SU-DHL-6 (cell line): ENCODE data around the gene MYLK.

Experiments
- H2AFZ ChIP-seq: fragments of 200-600 bp; sonication (generic); 2 replicates; pipeline ENCODE4 v1.6.1; 2014; ENCODE audit warnings: low read depth, mild to moderate bottlenecking, moderate library complexity, mixed read lengths, antibody characterized with exemption, low read length; ENCODE audit not compliant: severe bottlenecking
- H3F3A ChIP-seq: fragments of 200-600 bp; shearing (Covaris generic); 2 replicates; pipeline ENCODE4 v1.6.0; 2016; ENCODE audit warnings: antibody characterized with exemption, mild to moderate bottlenecking; ENCODE audit not compliant: insufficient read depth
- H3K27ac ChIP-seq: fragments of 200-600 bp; sonication (generic); 2 replicates; pipeline ENCODE4 v1.5.1; 2016; ENCODE audit warnings: low read depth, mild to moderate bottlenecking, low read length, moderate library complexity, mixed read lengths
- H3K27me3 ChIP-seq: fragments of 200-600 bp; sonication (generic), shearing (Covaris generic); 2 replicates; pipeline ENCODE4 v1.6.0; 2014; ENCODE audit warnings: mild to moderate bottlenecking, low read length
- H3K36me3 ChIP-seq: fragments of 200-600 bp; sonication (generic); 2 replicates; pipeline ENCODE4 v1.6.1; 2014; ENCODE audit warnings: mild to moderate bottlenecking, low read length, mixed read lengths
- H3K4me2 ChIP-seq: fragments of 300-600, 200-600 bp; shearing (Covaris generic), sonication (generic); 2 replicates; pipeline ENCODE4 v1.6.0; 2014; ENCODE audit warnings: low read length, low read depth, mild to moderate bottlenecking; ENCODE audit not compliant: poor library complexity, severe bottlenecking
- H3K4me3 ChIP-seq: fragments of 200-600 bp; sonication (generic); 2 replicates; pipeline ENCODE4 v1.5.1; 2014; ENCODE audit warnings: antibody characterized with exemption, low read length, mild to moderate bottlenecking, mixed read lengths; ENCODE audit not compliant: insufficient read depth, poor library complexity, severe bottlenecking
- H3K79me2 ChIP-seq: fragments of 200-600 bp; sonication (generic); 2 replicates; pipeline ENCODE4 v1.6.1; 2014; ENCODE audit warnings: mild to moderate bottlenecking, low read length, moderate library complexity; ENCODE audit not compliant: insufficient read depth
- H3K9ac ChIP-seq: fragments of 200-600 bp; sonication (generic); 2 replicates; pipeline ENCODE4 v1.7.0; 2014; ENCODE audit warnings: mild to moderate bottlenecking, low read length
- H3K9me2 ChIP-seq: fragments of 200-600 bp; sonication (generic); replicated peaks from 2 replicates; pipeline ENCODE4 v1.6.1; 2014; ENCODE audit warnings: low read length; ENCODE audit not compliant: insufficient read depth
- H3K9me3 ChIP-seq: fragments of 200-600 bp; sonication (generic); 2 replicates; pipeline ENCODE4 v1.6.1; 2014; ENCODE audit warnings: low read length, mixed read lengths; ENCODE audit not compliant: insufficient read depth
- H4K20me1 ChIP-seq: fragments of 200-600 bp; sonication (generic); 2 replicates; pipeline ENCODE4 v1.6.1; 2014; ENCODE audit warnings: low read depth, mild to moderate bottlenecking, antibody characterized with exemption, low read length, moderate library complexity, mixed read lengths
- EZH2phosphoT487 ChIP-seq: fragments of 200-600 bp; sonication (generic), shearing (Covaris generic); conservative IDR thresholded peaks from 2 replicates; pipeline ENCODE4 v1.6.1; 2018; ENCODE audit warnings: mild to moderate bottlenecking, antibody characterized with exemption, low read length, moderate library complexity, mixed read lengths
- TF ChIP-seq, protein P1 (sequence below): fragments of 200-600 bp; sonication (generic); IDR thresholded peaks from one replicate; pipeline ENCODE4 v1.5.1; 2017; ENCODE audit warnings: antibody characterized with exemption, mild to moderate bottlenecking, low read length, moderate library complexity; ENCODE audit not compliant: insufficient read depth, poor library complexity, severe bottlenecking

The MYLK gene

GRCh38 chr3:123842711-123843110 is 41.4 kb downstream of the MYLK start:
- no peak overlapping the region for H3K4me3 ChIP-seq
- H3K27ac ChIP-seq, result no peak overlapping the region
- H3K27me3 ChIP-seq, result no peaks in the 10 kb centered on the region
- no peaks in the 10 kb centered on the region for H3F3A ChIP-seq
- no peak overlapping the region for H2AFZ ChIP-seq
- no peaks in the 10 kb centered on the region for H3K79me2 ChIP-seq
- no peak overlapping the region for H3K9ac ChIP-seq
- no peak overlapping the region for H3K4me2 ChIP-seq
- H3K9me2 ChIP-seq, result no peaks in the 10 kb centered on the region
- peaks cover 5% of the 10 kb centered on the region; the same call in 1 of the 2 replicates for H3K9me3 ChIP-seq
- H3K36me3 ChIP-seq, result no peaks in the 10 kb centered on the region
- H4K20me1 ChIP-seq, result no peaks in the 10 kb centered on the region
- TF ChIP-seq, protein P1, sequence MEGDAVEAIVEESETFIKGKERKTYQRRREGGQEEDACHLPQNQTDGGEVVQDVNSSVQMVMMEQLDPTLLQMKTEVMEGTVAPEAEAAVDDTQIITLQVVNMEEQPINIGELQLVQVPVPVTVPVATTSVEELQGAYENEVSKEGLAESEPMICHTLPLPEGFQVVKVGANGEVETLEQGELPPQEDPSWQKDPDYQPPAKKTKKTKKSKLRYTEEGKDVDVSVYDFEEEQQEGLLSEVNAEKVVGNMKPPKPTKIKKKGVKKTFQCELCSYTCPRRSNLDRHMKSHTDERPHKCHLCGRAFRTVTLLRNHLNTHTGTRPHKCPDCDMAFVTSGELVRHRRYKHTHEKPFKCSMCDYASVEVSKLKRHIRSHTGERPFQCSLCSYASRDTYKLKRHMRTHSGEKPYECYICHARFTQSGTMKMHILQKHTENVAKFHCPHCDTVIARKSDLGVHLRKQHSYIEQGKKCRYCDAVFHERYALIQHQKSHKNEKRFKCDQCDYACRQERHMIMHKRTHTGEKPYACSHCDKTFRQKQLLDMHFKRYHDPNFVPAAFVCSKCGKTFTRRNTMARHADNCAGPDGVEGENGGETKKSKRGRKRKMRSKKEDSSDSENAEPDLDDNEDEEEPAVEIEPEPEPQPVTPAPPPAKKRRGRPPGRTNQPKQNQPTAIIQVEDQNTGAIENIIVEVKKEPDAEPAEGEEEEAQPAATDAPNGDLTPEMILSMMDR, result no peak
- no peak for TF ChIP-seq EZH2phosphoT487

- H3K27me3 ChIP-seq, result no peaks in the 10 kb centered on the region
- no peaks in the 10 kb centered on the region for H3K79me2 ChIP-seq
- H3K9me3 ChIP-seq, result 0 out of 2 replicates have a peak, but pooled peaks cover 5% of the 10 kb centered on the region
- no peak overlapping the region for H2AFZ ChIP-seq
- TF ChIP-seq, protein P1, result no peak
- TF ChIP-seq EZH2phosphoT487, result no peak
- no peak overlapping the region for H3K4me3 ChIP-seq
- H3K4me2 ChIP-seq, result no peak overlapping the region
- no peak overlapping the region for H3K9ac ChIP-seq
- no peak overlapping the region for H3K27ac ChIP-seq
- no peaks in the 10 kb centered on the region for H3F3A ChIP-seq
- H3K36me3 ChIP-seq, result no peaks in the 10 kb centered on the region
- H3K9me2 ChIP-seq, result no peaks in the 10 kb centered on the region
- no peaks in the 10 kb centered on the region for H4K20me1 ChIP-seq
These were observed 42.5 kb downstream of the MYLK start for GRCh38 chr3:123841476-123842238.

DNA sequence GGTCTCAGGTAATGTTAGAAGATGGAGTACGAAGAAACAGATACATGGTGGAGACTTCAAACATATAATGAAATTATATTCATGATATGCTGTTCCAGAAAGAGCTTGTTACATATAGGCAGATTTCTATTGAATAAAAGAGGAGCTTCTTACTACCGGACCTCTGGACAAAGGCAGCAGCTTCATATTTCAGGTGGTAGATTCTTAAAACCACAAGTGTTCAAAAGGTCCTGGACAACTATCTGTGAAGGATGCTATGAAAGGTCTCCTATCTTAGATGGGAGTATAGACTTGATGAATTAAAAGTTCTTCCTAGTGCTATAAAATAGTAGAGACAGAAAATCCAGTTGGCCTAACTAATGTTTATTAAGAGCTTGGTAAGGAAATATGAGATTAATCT is 43.2 kb downstream of the MYLK start:
- H3K9ac ChIP-seq, result no peak overlapping the region
- H3K27ac ChIP-seq, result no peak overlapping the region
- H3K36me3 ChIP-seq, result no peaks in the 10 kb centered on the region
- H2AFZ ChIP-seq, result no peak overlapping the region
- no peak overlapping the region for H3K4me2 ChIP-seq
- H3F3A ChIP-seq, result no peaks in the 10 kb centered on the region
- 0 out of 2 replicates have a peak, but pooled peaks cover 5% of the 10 kb centered on the region for H3K9me3 ChIP-seq
- H3K4me3 ChIP-seq, result no peak overlapping the region
- H3K79me2 ChIP-seq, result no peaks in the 10 kb centered on the region
- H3K9me2 ChIP-seq, result no peaks in the 10 kb centered on the region
- no peaks in the 10 kb centered on the region for H4K20me1 ChIP-seq
- H3K27me3 ChIP-seq, result no peaks in the 10 kb centered on the region
- no peak for TF ChIP-seq EZH2phosphoT487
- TF ChIP-seq, protein P1, result no peak
